Measurements from ENCODE around the gene WDR4.
"Not testable (repeated sequence)": the region's sequence is repeated elsewhere in the genome, so short reads cannot be mapped to it uniquely, and the experiment has no call there.

The WDR4 gene

DNA sequence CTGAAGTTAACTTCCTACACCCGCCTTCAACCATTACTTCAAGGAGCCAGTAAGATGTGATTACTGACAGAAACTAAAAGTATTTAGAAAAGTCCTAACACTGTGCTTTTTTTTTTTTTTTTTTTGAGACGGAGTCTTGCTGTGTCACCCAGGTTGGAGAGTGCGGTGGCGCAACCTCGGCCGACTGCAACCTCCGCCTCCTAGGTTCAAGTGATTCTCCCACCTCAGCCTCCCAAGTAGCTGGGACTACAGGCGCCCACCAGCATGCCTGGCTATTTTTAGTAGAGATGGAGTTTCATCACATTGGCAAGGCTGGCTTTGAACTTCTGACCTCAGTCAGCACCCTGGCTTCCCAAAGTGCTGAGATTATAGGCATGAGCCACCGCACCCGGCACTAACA, 3.5 kb downstream of the WDR4 start:
- DNase-seq, result not testable (repeated sequence)

DNA sequence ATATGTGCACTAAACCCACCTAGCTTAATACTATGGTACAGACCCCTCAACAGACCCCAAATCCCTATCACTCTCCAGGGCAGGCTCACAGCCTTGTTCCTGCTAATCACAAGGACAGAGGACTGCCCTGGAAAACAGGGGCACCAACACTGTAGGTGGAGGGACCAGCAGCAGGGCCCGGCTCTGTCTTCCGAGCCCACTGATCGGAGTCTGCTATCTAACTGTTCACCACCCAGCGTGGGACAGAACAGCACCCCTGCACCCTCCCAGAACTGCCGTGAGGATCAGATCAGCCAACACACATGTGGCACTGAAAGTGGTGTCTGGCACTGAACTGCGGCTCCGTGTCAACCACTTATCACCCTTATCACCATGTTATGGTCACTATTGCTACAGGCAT, 6.2 kb downstream of the WDR4 start:
- no peak for DNase-seq

DNA sequence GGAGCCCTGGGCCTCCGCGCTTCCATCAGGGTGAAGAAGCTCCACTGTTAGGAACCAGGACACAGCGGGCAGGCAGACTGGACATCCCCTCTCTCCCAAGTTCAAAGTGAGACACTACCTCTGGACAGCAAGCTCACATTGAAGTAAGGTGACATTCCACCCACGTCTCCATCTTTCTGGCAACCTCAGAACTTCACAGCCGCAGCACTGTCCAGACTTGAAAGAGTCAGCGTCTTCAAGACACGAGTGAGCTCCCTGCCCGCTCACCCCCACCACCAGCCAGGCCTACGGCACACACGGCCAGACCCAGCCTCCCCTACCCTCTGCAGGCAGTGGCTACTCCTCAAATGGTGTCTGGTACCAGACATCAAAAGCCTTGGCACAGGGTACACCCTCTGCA, 11.1 kb downstream of the WDR4 start:
- no peak for DNase-seq

DNA sequence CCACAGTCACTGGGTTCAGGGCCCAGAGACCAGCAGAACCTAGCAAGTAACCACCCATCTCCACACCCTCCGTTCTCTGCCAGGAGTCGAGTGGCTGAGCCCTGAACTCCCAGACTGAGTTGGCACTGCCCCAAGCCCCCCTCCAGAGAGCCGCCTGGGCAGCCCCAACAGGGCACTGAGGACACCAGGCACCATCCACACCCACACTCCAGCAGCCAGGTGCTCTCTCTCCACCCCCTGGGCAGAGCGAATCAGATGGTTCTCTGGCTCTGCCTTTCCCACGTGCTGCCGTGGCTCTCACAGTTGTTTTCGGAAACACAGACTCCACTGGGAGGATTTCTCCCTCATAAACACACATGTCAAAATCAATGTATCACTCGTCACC, 13.6 kb downstream of the WDR4 start:
- DNase-seq, result no peak

DNA sequence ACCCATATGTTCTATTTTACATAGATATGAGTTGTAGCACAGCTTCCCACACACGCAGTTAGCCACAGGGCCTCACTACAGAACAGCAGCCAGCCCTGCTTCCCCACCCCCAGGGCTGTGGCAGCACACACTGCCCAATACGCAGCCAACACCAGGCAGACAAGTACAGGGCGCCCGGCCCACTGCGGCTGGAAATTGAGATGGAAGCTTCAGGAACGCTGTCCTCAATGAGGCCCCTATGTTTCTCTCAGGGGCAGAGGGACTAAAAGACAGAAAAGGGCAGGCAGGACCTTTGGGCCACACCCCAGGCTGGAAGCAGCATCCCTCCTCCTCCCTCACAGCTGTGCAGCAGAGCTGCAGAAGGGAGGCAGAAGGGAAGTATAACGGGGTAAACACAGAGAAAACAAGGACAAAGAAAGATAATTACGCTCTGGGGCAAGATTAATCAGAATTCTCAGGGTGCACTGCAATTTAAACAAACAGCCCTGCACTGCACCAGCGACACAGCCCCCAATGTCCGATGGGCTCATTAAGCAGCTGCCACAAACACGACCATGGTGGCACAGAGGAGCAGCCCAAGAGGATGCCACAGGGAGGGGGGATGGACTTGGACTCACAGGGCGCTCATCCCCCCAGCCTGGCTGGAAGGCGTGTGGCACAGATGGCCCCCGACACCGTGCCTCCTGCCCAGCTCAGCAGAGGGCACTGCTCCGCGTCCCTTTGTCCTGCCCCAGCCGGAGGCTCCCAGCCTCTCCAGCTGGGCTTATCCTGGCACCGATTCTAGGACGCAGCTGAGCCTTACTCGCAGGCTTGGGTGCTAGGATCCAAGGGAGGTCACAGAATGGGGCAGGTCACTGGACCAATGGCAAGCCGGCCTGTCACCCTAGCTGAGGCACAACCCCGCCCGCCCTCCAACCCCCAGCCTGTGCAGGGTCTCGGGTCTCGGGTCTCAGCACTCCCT, 14.2 kb downstream of the WDR4 start:
- no peak for DNase-seq

DNA sequence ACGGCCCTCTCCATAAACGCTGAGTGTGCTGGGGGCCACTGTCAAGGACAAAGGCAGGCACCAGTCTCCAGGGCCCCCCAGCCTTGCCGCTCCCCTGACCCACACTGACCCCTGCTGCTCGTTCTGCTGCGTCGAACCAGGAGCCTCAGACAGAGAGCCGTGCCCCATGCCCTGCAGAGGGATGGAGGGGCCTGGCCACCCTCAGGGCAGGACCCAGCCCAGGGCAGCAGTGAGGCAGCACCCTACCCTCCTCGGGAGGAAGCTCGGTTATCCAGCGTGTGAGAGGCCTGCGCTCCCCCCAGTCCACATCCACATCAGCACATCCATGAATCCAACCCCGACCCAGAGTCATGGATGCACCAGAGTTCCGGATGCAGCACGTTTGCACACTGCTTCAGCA, 15.1 kb downstream of the WDR4 start:
- DNase-seq, result no peak

DNA sequence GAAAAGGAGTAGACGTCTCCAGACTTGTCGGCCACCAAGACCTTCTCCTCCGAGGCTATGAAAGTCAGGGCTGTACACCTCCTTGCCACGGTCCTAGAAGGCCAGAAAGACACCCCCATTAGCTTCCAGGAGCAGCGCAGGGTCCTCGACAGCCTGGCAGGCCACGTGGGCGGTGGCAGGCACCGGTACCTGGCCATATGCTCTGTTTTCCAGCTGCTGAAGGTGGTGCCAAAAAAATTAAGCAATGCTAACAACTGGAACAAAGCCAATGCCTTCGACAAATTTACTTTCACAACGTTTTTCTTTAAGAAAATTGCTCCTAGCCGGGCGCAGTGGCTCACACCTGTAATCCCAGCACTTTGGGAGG, 15.9 kb downstream of the WDR4 start:
- no peak for DNase-seq

DNA sequence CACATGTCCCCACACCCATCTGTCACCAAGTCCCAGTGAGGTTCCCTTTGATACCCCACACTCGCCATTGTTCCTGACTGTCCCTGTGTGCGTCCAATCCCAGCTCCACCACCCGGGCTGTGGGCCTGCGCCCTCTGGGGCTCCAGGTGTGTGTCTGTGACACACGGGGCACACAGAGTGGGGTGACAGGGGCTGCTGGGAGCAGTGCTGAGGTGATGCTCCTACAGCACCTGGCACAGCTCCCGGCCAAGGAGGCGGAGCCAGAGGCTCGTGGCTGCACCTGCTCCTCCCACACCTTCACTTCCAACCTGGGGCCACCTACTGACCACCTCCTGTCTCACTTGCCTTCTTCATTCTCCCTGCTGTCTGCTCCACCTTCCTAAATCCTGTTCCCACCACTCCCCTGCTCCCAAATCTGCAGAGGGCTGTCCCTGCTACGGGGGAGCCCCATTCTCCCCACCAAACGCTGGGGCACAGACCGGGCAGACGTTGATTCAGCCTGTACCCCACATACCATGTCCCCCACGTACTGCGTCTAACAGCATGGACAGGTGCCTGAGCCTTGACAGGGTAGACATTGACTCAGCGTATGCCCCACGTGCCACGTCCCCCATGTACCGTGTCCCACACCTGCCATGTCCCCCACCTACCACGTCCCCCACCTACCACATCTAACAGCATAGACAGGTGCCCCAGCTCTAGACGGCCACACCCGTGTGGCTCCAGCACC, 16.4 kb downstream of the WDR4 start:
- no peak for DNase-seq

DNA sequence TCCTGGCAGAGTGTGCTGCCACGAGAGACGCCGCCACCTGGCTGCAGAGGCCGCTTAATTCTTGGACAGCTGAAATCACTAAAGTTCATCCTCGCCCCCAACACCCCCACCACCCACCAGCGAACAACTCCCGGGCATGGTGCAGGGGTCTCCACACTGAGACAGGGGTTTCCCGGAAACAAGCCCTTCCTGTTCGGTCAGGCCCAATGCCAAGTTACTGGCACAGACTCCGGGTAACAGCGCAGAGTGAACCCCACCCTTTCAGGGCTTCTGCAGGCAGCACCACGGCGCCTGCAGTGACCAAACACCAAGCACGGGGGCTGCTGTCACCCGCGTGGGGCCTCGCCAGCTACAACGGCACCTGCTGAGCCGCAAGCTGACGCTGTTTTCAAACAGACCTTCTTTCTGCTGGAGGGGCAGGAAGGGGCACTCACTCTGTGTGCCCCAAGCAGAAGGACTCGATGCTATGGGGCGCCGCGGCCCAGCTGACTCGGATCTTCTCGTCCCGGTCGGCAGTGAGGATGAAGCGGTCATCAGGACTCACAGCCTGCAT, 17.4 kb downstream of the WDR4 start:
- no peak for DNase-seq

DNA sequence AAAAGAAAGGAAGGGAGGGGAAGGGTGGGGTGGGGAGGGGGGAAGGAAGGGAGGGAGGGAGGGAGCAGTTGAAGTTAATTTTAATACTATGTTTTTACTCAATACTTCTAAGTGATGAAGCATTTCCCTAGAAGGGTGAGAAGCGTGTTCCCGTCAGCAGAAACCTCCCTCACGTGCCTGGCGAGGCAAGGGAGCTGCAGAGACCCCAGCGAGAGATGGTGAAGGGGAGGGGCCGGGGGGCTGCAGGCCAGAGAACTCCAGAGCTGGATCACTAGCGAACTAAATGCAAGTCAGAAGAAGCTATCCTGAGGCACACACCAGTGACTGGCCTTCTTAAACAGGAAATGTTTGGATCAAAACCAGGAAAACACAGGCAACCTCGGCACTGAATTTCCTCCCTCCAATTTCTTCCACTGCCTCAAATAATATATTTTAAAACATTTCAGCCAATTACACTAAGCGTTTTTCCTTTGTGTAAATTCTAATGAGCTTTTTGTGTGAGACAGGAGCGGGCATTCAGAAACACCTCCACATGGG, 18.0 kb downstream of the WDR4 start:
- DNase-seq, result no peak

DNA sequence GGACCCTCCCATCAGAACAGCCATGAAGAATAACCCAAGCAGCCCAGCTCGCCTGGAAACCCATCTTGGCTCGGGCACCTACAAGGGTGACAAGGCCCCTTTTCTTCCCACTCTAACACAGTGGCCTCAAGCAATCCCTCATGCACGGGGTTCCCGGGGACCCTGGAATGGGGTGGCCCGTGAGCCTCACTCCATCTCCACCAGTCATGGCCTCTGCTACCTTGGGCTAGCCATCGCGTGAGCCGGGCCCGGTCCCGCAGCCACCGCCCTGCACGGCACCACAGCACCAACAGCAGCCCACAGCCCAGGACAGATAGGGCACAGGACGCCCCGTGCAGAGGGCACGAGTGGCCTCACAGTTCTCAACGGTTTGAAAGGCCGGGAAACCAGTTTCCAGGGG, 19.0 kb downstream of the WDR4 start:
- no peak for DNase-seq

DNA sequence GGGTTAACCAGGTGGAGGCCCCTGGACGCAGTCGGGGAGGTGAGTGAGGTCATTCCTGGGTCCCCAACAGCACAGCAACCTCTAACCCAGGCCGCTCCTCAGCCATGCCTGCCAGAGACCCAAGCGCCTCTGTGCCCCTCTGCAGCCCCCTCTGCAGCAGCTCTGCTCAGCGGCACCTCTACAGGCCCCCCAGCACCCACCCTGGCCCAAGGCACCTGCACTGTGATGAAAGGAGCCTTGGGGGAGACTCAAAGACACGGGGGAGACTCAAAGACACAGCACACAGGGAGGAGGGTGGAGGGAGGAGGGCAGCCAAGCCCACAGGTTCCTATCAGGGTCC, 19.5 kb downstream of the WDR4 start:
- DNase-seq, result no peak

DNA sequence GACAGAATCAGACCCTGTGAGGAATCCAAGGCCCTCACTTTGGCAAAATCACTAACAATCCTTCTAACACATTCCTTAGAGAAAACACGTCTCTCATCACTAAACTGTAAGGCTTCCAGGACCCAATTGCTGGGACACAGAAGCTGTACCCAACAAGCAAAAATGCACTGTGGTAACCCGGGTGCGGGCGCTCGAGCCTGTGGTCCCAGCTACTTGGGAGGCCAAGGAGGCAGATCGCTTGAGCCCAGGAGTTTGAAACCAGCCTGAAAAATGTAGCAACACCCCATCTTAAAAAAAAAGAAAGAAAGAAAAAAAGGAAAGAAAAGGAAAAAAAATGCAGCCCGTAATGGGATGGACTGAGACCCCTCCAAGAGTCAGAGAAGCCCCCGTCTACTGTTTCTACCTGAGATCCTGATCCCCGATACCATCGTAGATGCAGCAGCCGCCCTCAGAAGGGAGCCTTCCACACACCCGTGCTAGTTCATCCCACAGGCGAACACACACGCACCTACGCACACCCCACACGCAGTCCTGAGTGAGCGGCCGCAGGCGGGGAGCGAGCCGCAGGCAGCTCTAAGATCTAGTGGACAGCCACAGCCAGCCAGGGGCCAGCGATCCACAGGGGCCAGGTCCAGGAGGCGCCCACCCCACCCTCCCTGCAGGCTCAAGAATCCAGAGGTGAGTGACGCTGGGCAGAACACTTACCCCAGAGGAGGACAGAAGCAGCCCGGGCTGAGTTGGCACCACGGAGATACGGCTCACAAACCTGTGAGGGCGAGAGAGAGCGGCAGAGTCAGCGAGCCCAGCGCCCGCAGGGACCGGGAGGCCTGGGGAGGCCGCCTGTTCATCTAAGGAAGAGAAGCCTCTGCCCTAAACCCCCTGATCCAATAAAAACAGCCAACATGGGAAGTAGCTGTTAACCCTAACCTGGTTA, 20.1 kb downstream of the WDR4 start:
- DNase-seq, result no peak

DNA sequence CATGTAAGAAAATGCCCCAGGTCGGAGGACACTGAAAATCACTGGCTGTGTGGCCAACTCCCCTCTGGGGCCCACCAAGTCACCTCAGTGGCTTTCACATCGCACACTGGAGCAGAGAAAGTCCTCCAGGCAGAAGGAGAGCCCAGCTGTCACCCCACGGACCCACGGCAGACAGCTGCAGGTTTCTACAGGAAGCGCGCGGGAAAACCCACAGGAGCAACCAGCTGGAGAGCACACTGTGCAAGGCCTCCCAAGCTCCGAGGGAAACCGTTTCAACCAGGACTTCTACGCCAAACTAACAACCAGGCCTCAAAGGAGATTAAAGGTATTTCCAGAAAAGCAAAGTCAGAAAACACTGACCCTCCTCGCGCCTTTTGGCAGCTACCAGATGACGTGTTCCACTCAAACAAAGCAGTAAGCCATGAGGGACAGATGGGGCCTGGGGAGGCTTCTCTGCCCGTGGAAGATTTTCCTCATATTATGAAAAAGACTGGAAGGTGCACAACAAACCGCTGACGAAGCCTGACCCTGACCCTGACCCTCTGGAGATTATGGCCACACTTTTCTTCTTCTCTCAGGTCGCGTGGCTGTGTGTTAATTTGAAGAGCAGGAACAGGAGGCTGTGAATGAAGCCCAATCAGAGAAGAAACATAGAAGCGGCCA, 21.0 kb downstream of the WDR4 start:
- no peak for DNase-seq

DNA sequence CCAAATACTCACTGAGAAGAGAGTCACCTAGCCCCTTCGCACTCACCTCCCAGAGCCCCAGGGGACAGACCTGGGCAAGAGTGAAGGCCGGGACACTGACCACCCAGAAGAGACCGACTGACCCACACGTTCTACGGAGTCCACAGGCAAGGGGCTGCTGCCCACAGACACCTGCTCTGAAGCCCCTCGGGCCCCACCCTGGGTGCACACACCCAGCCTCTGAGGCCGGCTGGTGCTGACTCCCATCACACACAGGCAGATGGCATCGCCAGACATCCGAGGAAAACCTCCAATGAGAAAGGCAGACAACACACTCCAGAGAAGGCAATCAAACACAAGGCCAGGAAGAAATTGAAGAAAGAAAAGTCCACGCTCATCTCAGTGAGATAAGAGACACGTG, 22.1 kb downstream of the WDR4 start:
- DNase-seq, result no peak

DNA sequence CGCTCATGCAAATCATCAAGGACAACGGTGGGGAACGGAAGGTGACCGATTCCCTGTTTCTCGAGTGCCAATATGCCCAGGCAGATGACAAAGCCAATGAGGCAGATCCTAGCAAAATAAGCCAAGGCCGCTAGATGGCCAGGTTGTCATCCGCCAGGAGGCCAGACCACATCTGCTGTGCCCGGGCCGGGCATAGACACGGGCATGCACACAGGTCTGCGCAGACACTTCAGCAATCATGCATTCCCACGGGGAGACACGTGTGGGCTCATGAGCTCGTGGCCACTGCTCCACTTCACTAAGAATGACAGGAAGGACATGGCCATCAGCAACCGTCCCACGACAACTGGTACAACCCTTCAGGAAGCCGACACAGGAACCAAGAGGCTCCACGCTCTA, 23.4 kb downstream of the WDR4 start:
- no peak for DNase-seq

DNA sequence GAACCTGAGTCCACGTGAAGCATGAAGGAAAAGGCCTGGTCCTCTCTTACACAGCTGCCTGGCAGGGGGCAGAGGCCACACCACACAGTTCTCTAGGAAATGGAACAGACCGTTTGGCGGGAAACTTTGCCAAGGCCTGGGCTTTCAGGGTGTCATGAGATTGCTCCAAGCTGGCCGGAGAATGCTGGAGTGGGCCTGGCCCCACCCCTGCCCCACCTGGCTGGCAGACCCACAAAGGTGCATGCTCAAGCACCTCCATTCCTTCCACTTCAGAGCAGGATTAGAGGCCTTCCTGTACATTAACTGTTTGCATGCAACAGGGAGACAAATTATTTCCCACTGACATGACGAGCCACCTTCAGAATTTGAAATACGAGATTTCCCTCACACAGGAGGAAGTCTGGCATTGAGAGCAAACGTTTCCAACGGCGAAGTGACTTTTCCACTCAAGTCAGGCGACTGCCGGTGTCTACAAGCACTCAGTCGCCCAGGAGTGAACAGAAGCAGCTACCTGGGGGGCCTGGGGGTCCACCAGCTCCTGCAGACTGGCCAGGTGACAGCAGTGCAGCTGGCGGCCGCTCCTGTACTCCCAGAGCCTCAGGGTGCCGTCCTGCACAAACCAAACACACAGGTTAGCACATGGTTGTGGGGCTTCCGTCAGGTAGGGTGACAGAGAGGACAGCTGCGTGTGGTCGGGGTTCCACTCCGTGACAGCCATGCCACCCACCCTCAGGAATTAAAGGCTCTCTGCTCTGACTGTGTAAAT, 24.0 kb downstream of the WDR4 start:
- no peak for DNase-seq

DNA sequence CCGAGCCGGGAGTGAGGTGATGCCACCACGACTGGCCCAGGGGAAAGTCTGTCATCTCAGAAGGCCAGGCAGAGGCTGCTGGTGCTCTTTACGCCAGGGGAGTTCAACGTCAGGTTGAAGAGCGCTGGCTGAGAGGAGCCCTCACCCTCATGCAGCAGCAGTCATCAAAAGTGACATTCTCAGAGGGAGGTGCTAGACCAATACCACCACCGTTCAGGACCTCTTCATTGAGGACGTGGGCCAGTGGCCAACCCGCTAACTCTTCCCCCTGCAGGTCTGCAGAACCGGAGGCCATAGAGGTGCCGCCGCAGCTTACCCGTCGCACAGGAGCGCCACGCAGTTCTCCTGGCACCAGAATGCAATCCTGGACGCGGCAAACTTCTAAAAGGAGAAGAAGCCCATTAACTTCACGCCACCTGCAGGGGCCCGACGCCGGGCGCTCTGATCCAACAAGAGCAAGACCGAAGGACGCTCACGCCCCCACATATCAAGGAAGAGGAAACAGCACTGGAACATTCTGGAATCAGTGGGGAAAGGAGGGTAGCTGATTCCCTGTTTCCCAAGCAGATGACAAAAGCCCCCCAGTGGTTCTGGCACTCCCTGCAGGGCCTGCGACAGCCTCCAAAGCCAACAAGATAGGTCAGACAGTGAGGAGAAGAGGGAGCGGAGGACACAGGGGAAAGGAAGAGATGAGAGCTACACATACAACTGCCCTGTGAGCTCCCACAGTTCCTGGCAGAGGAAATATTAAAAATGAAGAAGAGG, 24.9 kb downstream of the WDR4 start:
- no peak for DNase-seq

DNA sequence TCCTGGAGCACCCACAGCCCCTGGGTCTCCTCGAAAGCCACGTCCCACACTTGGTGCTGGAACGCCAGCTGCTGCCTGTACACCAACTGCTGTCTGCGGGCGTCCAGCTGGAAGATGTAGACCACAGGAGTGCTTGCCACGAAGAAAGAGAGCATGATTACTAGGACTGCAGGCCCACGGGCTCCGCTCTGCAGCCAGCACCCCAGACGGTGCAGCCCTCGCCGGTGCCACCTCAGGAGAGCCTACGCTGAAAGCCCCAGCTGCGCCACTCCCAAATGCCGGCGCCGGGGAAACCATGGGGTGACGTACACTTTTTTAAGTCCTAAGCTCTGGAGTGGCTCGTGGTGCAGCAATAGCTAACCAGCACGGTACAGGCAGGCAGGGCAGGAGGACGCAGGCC, 25.7 kb downstream of the WDR4 start:
- DNase-seq, result no peak

DNA sequence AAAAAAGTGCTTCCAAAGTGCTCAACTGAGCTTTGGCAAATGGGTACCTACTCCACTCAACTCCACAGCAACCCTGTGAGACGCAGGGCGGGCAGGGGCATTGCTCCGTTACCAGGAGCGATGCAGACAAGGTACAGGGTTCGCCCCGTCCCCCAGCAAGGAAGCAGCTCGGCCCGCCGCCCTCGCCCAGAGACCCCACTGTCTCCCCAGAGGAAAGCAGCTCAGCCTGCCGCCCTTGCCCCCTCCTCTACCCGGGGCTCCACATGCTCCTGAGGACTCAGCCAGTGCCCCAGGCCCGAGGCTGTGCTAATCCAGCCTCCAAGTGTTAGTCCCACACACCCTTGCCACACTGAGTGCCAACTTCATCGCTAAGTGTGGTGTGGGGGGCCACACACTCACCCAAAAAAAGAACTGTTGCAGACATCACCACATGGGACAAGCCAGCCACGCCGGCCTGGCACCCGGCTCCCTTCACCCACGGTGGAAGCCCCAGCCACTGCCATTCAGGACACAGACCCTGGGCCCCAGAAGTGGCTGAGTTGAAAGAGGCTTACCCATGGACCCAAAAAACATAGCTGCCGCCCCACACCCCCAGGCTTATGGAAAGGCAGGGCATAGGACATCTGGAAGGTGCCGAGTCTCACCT, 26.3 kb downstream of the WDR4 start:
- DNase-seq, result no peak

Data from GDM1 (cell line).